Measurements from ENCODE around the gene SLC7A1. TPM values are rescaled to one million over a fixed set of nuclear protein-coding genes. Genes with fewer than 3 reads are reported as not detected.

Gene SLC7A1
- total and polyA plus RNA-seq, 2 of the 8 experiments (the other 6 are each of a cell fraction or from before 2014, with no cell fraction given): 26.8 to 114 TPM

DNA sequence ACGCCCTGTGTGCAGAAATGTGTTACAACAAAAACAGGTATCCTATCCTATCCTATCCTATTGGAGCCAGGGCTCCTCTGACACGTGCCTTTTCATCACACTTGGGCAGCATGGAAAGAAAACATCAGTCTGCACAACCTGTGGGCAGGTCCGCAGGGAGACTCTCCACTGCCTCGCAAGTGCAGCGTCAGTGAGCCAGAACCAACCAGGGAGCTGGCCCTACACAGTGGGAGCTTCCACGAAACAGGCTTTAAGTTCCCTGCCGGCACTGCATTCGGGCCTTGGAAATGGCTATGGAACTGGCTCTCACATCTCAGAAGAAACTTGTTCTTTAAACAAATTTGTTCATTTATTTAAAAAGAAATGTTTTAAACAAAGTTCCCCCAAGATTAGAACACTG lies 49.5 kb downstream of the SLC7A1 start (continued):
- no peak for TF ChIP-seq RNF2 (IDR thresholded peaks at IDR 0.05; ENCODE audit: borderline replicate concordance, low read depth, low read length, missing control alignments, poor library complexity, severe bottlenecking)
- TF ChIP-seq SP4 (IDR thresholded peaks at IDR 0.05; ENCODE audit: low read length): no peak
- no peak for TF ChIP-seq KDM5A (IDR thresholded peaks at IDR 0.05; ENCODE audit: low read length)
- TF ChIP-seq KDM1A (IDR thresholded peaks at IDR 0.05; ENCODE audit: borderline replicate concordance, low read length): no peak
- no peak for TF ChIP-seq BCL11A (IDR thresholded peaks at IDR 0.05; ENCODE audit: low read depth in 2 of 2, low read length in 2 of 2)

Measured in H1 (cell line).